WERI-Rb-1 (cell line): ENCODE results near the gene OR52E1.

Experiments used
- DNase-seq: peaks from one replicate; pipeline ENCODE4 v3.0.0-alpha.2; 2020
- H3K27ac ChIP-seq: fragments of 250-450 bp; sonication (Bioruptor Pico); 2 replicates; pipeline ENCODE4 v1.5.1; 2020; ENCODE audit warnings: mild to moderate bottlenecking, moderate library complexity
- H3K27me3 ChIP-seq: fragments of 250-450 bp; sonication (Bioruptor Pico); 2 replicates; pipeline ENCODE4 v1.5.1; 2021; ENCODE audit warnings: mild to moderate bottlenecking, low read depth, moderate library complexity; ENCODE audit not compliant: insufficient read depth, severe bottlenecking
- H3K36me3 ChIP-seq: fragments of 250-450 bp; sonication (Bioruptor Pico); 2 replicates; pipeline ENCODE4 v1.5.1; 2020; ENCODE audit warnings: mild to moderate bottlenecking, moderate library complexity
- H3K4me3 ChIP-seq: 2 replicates; pipeline ENCODE4 v1.5.1; 2011; ENCODE audit warnings: low read depth, mild to moderate bottlenecking, control low read depth, low read length
- H3K9me3 ChIP-seq: fragments of 250-450 bp; sonication (Bioruptor Pico); 2 replicates; pipeline ENCODE4 v1.5.1; 2021; ENCODE audit warnings: mild to moderate bottlenecking, moderate library complexity; ENCODE audit not compliant: severe bottlenecking
- CTCF ChIP-seq: IDR thresholded peaks from 2 replicates; pipeline ENCODE4 v1.5.1; 2011; ENCODE audit warnings: low read depth, mild to moderate bottlenecking, control low read depth, inconsistent platforms, low read length

Gene OR52E1

GRCh38 chr11:5117588-5117987 lies 48.2 kb downstream of the OR52E1 start:
- TF ChIP-seq CTCF, result no peak
- Histone ChIP-seq H3K9me3 (no peaks in the 10 kb centered on the region), H3K4me3 (no peak overlapping the region), H3K27ac (no peak overlapping the region), H3K27me3 (peaks cover 49% of the 10 kb centered on the region), H3K36me3 (no peaks in the 10 kb centered on the region)
- no peak for DNase-seq

- no peaks in the 10 kb centered on the region for H3K36me3 ChIP-seq
- no peak for DNase-seq
- no peak overlapping the region for H3K27ac ChIP-seq
- H3K27me3 ChIP-seq, result peaks cover 56% of the 10 kb centered on the region
- no peaks in the 10 kb centered on the region for H3K9me3 ChIP-seq
- TF ChIP-seq CTCF, result no peak
- H3K4me3 ChIP-seq, result no peak overlapping the region
Observed at GRCh38 chr11:5118893-5119292, 49.5 kb downstream of the OR52E1 start.
